NCI-H774 (cell line): ENCODE results near the gene SPATA31C1.
"Not testable (repeated sequence)": the region's sequence is repeated elsewhere in the genome, so short reads cannot be mapped to it uniquely, and the experiment has no call there.

Source experiments
- DNase-seq: peaks from one replicate; lab custom pipeline; 2025; lab: John Stamatoyannopoulos, UW

Gene SPATA31C1

GRCh38 chr9:87937918-87938317 is 20.2 kb downstream of the SPATA31C1 start:
- not testable (repeated sequence) for DNase-seq

- DNase-seq: not testable (repeated sequence)
Measured at GRCh38 chr9:87938336-87938735, 20.6 kb downstream of the SPATA31C1 start.

GRCh38 chr9:87939096-87939495 is 21.3 kb downstream of the SPATA31C1 start:
- DNase-seq: not testable (repeated sequence)

- DNase-seq: no peak
Measured at GRCh38 chr9:87944096-87944495, 26.3 kb downstream of the SPATA31C1 start.

- no peak for DNase-seq
Measured at GRCh38 chr9:87944682-87945081, 26.9 kb downstream of the SPATA31C1 start.

GRCh38 chr9:87950296-87950695 is 32.5 kb downstream of the SPATA31C1 start:
- no peak for DNase-seq

GRCh38 chr9:87950765-87951488 is 33.2 kb downstream of the SPATA31C1 start:
- DNase-seq: no peak

- no peak for DNase-seq
Measured at GRCh38 chr9:87954230-87954629, 36.5 kb downstream of the SPATA31C1 start.

- no peak for DNase-seq
Measured at GRCh38 chr9:87957839-87958238, 40.1 kb downstream of the SPATA31C1 start.

GRCh38 chr9:87958591-87958990 is 40.8 kb downstream of the SPATA31C1 start:
- no peak for DNase-seq

GRCh38 chr9:87959916-87960581 is 42.3 kb downstream of the SPATA31C1 start:
- DNase-seq: no peak

- no peak for DNase-seq
Measured at GRCh38 chr9:87963770-87964169, 46.0 kb downstream of the SPATA31C1 start.

GRCh38 chr9:87964826-87965225 is 47.1 kb downstream of the SPATA31C1 start:
- DNase-seq: no peak

GRCh38 chr9:87968155-87968554 is 50.4 kb downstream of the SPATA31C1 start:
- no peak for DNase-seq

- DNase-seq: no peak
Measured at GRCh38 chr9:87970602-87971001, 52.8 kb downstream of the SPATA31C1 start.

- DNase-seq: no peak
Measured at GRCh38 chr9:87973122-87973521, 55.4 kb downstream of the SPATA31C1 start.
